CD1c-positive myeloid dendritic cell (primary cell): ENCODE results near the gene FAM83B.
"Not testable (repeated sequence)": the region's sequence is repeated elsewhere in the genome, so short reads cannot be mapped to it uniquely, and the experiment has no call there.

Source experiments
- DNase-seq: peaks from one replicate; pipeline ENCODE4 v3.0.0-alpha.2; 2016; ENCODE audit errors: extremely low spot score

Gene FAM83B, protein sequence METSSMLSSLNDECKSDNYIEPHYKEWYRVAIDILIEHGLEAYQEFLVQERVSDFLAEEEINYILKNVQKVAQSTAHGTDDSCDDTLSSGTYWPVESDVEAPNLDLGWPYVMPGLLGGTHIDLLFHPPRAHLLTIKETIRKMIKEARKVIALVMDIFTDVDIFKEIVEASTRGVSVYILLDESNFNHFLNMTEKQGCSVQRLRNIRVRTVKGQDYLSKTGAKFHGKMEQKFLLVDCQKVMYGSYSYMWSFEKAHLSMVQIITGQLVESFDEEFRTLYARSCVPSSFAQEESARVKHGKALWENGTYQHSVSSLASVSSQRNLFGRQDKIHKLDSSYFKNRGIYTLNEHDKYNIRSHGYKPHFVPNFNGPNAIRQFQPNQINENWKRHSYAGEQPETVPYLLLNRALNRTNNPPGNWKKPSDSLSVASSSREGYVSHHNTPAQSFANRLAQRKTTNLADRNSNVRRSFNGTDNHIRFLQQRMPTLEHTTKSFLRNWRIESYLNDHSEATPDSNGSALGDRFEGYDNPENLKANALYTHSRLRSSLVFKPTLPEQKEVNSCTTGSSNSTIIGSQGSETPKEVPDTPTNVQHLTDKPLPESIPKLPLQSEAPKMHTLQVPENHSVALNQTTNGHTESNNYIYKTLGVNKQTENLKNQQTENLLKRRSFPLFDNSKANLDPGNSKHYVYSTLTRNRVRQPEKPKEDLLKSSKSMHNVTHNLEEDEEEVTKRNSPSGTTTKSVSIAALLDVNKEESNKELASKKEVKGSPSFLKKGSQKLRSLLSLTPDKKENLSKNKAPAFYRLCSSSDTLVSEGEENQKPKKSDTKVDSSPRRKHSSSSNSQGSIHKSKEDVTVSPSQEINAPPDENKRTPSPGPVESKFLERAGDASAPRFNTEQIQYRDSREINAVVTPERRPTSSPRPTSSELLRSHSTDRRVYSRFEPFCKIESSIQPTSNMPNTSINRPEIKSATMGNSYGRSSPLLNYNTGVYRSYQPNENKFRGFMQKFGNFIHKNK

DNA sequence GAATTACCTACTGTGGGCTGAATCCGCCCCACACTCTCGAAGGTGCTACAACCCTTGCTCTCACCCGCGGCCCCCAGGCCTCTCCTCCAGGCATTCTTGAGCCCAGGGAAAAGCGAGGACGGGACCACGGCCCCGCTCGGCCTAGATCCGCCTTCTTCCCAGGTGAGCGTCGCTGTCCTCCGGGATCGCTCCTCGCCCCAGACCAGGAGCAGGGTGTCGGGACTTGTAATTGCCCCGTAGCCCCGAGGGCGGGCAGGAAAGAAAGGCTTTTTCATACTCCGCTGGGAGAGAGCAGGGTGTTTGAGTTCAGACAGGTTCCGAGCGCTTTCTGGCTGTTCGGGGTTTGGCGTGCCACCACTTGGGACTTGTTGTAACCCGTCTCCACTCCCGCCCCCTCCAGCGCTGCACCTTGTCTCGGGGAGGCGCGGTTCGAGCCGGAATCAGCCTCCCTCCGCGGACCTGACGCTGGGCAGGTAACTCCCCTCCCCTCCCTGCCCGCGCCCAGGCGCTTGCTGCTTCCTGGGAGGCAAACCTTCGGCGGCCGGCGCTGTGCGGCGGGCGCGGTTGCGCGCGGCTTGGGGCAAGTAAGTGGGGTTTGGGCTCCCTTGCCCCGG lies at the start of gene FAM83B:
FAM83B (plus strand) TSS at position 529 of the 614 bp plus-strand sequence. CDS start 23,476 bp downstream, outside the sequence.
- DNase-seq, result no peak

DNA sequence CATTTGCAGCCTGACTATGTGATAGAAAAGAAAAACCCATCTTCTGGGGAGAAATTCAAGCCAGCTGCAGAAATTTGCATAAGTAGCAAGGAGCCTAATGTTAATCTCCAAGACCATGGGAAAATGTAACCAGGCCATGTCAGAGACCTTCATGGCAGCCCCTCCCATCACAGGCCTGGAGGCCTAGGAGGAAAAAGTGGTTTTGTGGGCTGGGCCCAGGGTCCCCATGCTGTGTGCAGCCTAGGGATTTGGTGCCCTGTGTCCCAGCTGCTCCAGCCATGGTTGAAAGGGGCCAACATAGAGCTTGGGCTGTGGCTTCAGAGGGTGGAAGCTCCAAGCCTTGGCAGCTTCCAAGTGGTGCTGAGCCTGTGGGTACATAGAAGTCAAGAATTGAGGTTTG lies 49.7 kb upstream of the FAM83B start:
- not testable (repeated sequence) for DNase-seq

DNA sequence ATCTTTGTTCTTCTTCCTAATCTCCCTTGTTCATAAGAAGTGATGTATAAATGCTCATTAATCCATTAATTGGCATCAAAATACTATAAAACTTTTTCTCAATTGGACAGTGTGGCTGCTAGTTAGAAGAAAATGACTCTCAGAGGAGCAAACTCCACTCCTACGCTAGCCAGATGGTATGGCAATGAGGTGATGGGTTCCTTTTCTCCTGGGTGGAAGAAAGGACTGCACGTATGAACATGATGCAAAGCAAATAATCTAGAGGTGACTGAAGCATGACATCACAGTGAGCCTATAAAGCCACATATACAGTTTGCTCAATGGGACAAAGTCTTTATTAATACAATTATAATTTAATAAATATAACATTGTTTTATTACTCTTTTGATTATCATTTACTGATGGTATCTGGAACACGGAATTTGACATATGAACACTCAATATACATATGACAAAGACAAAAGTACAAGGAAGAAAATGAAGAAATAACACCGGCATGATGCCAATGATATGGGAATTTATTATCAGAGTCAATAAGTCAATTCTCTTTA lies 46.4 kb upstream of the FAM83B start:
- no peak for DNase-seq

DNA sequence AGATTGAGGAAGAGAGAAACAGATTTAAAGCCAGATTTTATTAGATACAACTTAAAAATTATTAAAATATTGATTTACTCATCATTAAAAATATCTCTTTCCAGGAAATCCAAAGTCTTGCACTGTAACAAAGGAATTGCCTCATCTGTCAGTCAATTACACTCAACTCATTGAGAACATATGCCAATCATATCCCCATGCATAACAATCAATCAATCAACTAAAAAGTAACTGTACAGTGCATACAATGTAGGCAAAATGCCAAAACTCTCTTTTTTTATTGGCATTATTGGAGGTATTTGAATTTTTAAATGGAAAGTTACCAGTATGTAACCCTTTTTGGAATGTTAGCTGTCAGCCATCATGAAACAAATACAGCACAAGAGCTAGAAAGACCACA lies 45.3 kb upstream of the FAM83B start:
- DNase-seq, result no peak

DNA sequence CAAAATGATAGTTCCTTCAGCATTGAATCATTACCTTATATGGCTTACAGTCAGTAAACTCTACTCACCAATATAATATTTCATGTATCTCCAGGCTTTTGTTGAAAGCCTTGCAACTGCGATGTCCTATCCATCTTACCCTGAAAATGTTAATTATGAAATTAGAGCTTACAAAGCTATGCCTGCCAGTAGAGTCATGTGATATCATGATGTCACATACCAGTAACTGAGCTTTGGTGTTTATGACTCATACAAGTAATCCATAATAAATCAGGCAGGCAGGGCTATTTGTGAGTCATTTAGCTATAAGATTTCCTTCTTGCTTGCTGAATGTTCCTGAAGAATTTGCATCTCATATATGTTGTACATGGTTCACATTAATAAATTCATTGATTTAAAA lies 44.9 kb upstream of the FAM83B start:
- DNase-seq, result no peak

DNA sequence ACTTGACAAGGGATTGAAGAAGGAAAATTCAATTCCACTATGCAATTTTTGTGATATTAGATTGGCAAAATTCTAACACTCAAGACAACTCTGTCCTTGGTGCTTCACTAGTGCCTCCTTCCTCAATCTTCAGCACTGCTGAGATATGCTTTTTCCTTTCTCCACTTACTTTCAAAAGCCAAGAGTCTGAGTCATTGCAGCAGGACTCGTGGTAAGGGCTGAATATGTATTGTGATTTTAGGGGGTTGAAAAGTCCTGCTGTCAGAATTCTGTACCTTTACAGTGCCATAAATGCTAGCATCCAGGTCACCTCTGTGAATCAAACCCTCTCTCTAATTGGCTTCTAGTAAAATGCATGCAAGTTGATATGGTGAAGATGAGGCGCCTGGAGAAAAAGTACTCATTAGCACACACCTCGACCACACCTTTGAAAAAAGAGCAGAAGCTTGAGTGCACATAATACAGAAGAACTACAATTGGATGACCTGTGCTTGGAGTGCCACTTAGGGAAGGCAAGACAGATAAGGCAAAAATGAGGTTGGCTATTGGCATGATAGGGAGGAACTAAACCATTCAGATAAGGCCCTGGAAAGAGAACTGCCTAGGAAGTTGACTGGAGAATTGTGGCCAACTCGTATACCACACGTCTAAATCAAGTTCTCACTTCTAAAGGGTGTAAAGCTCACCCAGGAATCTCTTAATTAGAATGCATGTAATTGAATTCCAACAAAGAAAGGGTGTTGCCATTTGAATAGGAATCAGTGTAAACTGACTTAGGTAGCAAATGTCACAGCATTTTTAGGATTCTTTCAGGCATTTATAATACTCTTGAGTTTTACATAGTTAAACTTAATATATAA lies 43.6 kb upstream of the FAM83B start:
- DNase-seq, result no peak

DNA sequence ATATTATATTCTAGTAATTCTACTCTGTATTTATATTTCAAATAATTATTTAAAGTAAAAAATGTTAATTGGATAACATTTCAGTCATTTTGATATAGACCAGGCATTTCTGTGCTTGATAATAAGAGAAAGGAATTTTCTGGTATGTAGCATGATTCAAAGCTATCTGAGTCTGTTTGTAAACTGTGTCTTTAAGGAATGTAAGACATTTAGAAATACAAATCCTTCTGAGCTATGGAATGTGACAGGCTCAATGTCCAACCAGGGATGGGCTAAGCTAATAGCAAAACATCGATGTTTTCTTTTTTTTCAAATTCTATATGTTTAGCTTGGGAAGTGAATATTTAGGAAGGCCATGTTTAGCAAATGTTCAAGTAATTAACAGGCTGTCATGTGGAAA lies 41.5 kb upstream of the FAM83B start:
- no peak for DNase-seq

DNA sequence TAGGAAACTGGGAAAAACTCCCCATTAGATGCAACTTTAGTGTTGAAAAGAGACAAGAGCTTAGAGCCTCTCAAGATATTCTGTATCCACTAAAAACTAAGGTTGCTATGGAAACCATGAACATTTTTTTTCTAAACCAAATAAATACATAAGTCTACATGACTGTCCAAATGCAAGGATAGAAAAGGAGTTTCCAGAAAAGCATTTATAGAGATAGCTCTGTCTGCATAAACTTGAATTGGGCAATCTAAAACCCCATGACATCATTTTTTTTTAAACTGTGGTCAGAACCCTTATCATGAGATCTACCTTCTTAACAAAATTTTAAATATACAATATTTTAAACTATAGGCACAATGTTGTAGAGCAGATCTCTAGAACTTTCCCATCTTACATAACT lies 36.4 kb upstream of the FAM83B start:
- DNase-seq, result no peak

DNA sequence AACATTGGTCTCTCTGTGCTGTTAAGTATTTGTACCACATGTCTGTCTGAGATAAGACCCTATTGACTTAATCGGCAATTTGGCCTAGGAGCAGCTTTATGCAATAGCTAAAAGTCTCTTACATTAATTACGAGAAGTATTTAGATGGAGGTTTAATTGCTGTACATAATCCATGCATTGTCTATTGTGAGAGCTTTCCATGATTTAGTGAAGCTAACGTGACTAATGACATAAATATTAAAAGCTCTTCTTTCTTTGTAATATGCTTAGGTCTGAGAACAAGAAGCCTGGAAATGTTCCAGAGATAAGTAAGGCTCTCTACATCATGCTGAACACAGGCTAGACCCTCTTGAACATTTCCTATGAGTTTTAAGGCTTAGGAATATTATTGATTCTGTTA lies 32.7 kb upstream of the FAM83B start:
- DNase-seq, result no peak

DNA sequence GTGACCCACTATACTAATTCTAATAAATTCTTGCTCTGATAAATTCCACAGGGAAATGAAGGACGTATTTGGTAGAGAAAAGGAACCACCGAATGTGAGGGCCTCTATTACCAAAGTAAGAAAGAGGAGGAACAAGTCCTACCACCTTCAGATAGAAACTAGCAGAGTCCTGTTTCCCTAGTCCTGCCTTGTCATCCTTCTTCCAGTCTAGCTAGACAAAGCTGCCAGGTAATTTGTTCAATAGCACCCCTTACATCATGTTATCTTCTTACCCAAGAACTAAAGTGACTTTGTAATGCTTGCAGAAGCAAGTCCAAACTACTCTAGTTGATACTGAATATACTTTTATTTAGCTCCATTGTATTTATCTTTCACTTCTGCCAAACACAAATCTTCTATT lies 29.3 kb upstream of the FAM83B start:
- DNase-seq, result no peak

DNA sequence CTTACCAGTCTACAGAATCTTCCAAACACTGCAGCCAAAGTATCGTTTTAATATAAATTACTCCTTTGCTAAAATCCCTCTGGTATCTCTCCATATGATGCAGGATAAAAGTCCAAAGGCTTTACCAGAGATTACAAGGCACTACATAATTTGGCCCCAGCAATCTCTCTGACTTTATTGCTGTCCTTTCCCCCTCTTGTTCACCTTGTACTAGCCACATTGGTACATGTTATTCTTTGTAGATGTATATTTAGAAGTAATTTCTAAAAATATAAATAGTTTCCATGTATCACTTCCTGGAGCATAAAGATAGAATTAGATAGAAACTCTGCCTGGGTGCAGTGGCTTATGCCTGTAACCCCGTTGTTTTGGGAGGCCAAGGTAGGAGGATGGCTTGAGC lies 28.7 kb upstream of the FAM83B start:
- no peak for DNase-seq

DNA sequence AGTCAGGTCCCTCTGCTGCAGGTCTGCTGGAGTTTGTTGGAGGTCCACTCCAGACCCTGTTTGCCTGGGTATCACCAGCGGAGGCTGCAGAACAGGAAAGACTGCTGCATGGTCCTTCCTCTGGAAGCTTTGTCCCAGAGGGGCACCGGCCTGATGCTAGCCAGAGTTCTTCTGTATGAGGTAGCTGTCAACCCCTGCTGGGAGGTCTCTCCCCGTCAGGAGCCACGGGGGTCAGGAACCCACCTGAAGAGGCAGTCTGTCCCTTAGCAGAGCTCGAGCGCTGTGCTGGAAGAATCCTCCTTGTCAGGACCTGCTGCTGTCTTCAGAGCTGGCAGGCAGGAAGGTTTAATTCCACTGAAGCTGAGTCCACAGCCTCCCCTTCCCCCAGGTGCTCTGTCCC lies 22.3 kb upstream of the FAM83B start:
- DNase-seq, result not testable (repeated sequence)

DNA sequence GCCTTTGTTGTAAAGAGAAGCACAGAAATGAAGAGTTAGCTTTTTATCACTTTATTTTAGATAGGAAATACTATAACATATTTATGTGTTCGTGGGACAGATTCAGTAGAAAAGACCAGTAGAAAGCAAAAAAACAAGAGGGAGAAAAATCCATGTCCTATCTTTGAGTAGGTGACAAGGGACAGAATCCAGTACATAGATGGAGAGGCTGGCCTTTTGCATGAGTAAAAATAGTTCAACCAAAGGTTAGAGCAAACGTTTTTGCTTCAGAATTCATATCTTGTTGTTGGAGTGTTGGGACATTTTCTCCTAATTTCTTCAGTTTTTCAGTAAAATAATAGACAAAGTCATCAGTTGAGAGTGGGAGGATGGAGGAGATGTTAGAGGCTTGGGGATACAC lies 19.6 kb upstream of the FAM83B start:
- DNase-seq, result no peak

DNA sequence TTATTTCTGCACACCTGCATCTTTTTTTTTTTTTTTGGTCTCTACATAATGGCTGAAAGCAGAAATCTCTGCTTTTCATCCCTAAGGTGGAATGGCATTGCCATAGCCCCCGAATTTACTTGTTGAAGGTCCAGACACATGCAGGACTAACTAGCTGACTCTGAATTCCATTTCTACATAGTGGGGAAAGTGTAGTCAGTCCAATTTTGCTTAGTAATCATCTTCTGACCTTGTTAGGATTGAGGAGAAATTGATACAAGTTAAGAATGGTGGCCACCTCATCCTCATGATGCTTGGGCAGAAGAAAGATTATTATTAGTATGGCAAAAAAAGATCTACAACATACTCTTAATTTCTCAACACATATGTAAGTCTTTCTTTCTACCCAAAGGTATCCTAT lies 16.4 kb upstream of the FAM83B start:
- DNase-seq, result no peak

DNA sequence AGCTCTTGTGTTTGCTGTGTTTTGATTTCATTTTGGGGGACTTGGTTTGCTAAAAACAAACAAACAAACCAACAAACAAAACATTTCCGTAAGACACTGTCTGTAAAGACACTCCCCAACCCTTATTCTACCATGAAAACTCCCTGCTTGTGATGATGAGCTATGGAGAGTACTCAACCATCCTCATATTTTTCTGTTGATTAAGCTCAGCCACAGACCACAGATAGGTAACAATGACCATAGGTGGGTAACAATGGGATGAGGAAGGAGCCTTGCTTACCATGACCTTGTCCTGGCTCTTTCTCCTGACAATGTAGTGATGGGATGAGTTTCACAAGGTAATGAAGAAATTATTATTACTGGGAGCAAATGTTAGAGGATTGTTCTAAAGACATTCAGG lies 11.4 kb upstream of the FAM83B start:
- no peak for DNase-seq

DNA sequence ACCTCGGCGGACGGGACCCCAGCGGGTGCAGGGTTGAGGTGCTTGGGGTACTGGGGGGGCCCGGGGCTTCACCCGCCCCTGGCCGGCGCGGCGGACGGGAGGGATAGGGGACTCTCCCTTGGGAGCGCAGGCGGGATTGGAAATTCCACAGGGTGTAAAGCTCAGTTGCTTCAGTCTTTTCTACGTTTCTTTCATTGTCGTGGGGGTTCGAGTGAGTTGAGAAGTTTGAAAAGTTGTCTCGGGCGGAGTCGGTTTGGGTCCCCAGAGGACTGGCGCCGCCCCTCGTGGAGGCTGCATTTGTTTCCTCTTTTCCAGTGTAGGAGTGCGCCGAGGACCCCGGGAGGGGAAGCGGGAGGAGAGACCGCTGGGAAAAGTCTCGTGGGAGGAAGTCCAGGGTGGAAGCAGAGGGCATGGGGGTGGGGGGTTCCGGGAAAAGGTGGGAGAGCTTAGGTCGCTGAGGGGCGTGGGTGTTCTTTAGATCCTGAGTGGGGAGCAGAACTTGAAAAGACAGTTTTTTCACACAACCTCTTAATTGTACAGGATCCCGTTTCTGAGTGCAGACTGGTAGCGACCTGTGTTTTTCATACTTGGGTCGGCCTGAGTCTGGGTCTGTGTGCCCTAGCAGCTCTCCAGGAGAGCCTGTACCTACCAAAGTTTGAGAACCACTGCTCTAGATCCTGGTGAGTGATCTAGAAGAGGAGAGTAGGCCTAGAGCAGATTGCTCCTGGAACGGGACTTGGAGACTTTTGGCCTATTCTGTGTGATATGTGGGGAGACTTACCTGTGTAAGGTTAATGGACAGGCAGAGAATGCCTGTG lies 495 bp downstream of the FAM83B start:
- peak; percentile 46 for DNase-seq

DNA sequence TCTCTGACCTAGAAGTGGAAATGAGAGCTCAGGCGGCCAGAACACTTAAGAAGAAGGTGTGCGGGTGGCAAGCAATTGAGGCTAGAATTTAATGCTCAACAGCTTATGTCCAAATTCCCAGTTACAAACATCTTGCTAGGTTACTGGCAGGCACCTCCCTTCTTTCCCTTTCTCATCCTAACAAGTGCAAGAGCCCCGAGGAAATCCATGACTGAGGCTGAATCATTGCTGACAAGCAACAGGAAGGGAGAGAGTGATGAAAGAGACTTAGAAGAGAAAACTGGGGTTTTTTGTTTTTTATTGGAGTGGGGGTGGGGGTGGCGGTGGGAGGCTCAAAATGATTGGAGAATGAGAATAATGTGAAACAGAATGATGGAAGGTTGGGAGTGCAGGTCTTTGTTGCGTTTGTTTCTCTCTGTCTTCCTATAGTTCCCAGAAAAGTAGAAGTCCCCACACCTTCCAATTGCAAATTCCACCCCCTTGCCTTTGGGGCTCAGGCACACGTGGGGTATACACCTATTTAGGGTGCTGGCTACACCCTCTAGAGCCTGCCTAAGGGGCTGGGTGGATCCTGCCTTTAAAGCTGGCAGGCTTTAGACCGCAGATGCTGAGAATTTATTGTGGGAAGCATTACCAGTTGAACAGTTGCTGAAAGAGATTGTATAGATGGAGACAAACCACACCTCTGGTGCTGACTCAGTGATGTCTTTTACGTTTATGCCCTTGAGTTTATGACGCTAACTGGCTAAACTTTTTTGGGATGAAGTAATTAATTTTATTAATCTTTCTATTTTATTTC lies 1.4 kb downstream of the FAM83B start:
- no peak for DNase-seq

DNA sequence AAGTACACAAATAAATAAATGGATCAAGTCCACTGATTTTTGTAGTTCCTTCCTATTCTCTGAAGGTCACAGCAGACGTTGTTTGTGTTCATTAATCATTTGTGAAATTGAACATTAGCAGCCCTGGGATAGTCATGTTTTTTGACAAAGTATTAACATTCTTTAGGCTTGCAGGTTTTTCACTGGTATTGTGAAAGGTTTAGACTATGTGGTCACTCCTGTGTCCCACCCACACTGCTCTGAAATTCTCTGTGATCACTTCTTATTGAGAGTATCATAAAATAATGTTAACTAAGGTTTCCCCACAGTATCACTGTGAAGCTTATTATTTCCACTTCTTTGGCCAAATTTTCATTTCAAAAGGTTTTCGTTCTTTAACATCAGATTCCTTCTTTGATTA lies 3.5 kb downstream of the FAM83B start:
- DNase-seq, result no peak

DNA sequence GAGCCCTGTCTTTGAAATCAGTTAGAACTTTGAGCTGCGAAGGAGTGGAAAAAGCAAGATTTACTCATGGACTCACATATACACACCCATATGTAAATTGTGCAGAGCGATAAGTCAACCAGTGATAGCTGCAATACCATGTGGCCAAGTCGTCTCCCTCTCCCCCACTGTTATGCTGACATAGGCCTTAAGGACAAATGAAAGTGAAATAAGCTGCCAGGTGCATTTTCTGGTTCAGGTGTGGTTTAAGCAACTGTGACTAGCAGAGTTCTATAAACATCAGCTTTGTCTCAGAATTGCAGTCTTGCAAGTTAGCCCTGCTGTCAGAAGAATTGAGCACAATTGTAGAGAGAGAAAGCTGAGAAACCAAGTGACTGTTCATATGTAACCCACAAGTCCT lies 9.6 kb downstream of the FAM83B start:
- DNase-seq, result no peak
